Mucosa of descending colon (tissue), 3 donors: ENCODE results near the gene RASGRF2. TPM values are rescaled to one million over a fixed set of nuclear protein-coding genes. Genes with fewer than 3 reads are reported as not detected.

Experiments
- ATAC-seq: fragments of 200-7000 bp; cut with Tn5 transposase; one replicate; pipeline ENCODE4 v1.9.1; 2020; ENCODE audit warnings: mild to moderate bottlenecking, moderate library complexity
- DNase-seq, 3 donors: peaks; one replicate each; pipeline ENCODE4 v3.0.0-alpha.2; 2020
- H3K36me3 ChIP-seq: fragments of 200-600 bp; one replicate; pipeline ENCODE4 v1.8.0; 2021; ENCODE audit warnings: low read depth, mild to moderate bottlenecking
- H3K4me1 ChIP-seq: fragments of 200-600 bp; one replicate; pipeline ENCODE4 v1.8.0; 2021; ENCODE audit warnings: low read depth, mild to moderate bottlenecking
- H3K4me3 ChIP-seq: fragments of 200-600 bp; one replicate; pipeline ENCODE4 v1.8.0; 2021; ENCODE audit warnings: mild to moderate bottlenecking
- H3K9me3 ChIP-seq: fragments of 200-600 bp; one replicate; pipeline ENCODE4 v1.8.0; 2021; ENCODE audit warnings: mild to moderate bottlenecking
- CTCF ChIP-seq: fragments of 200-600 bp; IDR thresholded peaks from one replicate; pipeline ENCODE4 v1.8.0; 2022; ENCODE audit warnings: antibody characterized with exemption, mild to moderate bottlenecking
- intact Hi-C, 2 donors: fragments of 100-400 bp; cut with DNase I in 1 of 2; cut with micrococcal nuclease in 1 of 2; formaldehyde crosslinking; loops; one replicate each; pipeline versions ENCODE4 v1.11.0 to v1.11.1; 2022; cut with DNase I, micrococcal nuclease
- total RNA-seq, 3 donors: library from RNA; stranded (reverse); fragmentation: NEBNext Ultra II Directional in 2 of 3; extraction: Animal tissue kit (Norgen Biotek cat#: 25700) in 2 of 3; gene quantifications; one replicate each; pipeline versions ENCODE4 v1.2.1 to v1.2.4, GENCODE V29; 2021 to 2023
- donor health status: DM: no; HTN: no; CAD: no; lungs with moderate emphysema.
- donor health status: DM: no; HTN: no; CAD: no.
- donor health status: DM: no; HTN: yes; CAD: no.

Gene RASGRF2
- total RNA-seq, 3 donors from 2014 or later, result 2.0 to 8.0 (median 2.9) TPM

GRCh38 chr5:81234299-81234698 lies 274.1 kb downstream of the RASGRF2 start:
- Histone ChIP-seq H3K4me1 (peaks cover 7% of the 10 kb centered on the region), H3K4me3 (no peak overlapping the region), H3K36me3 (no peaks in the 10 kb centered on the region), H3K9me3 (no peaks in the 10 kb centered on the region)
- no peak for DNase-seq
- no peak for ATAC-seq
- TF ChIP-seq CTCF, result no peak
- intact Hi-C loops, result no loop called here

GRCh38 chr5:81234801-81235200 lies 274.6 kb downstream of the RASGRF2 start:
- no peak for DNase-seq
- Histone ChIP-seq H3K36me3 (no peaks in the 10 kb centered on the region), H3K4me1 (peaks cover 7% of the 10 kb centered on the region), H3K9me3 (no peaks in the 10 kb centered on the region), H3K4me3 (no peak overlapping the region)
- TF ChIP-seq CTCF, result no peak
- intact Hi-C loops, result no loop called here
- ATAC-seq, result no peak

- no peak for ATAC-seq
- intact Hi-C loops, result no loop called here
Measured at GRCh38 chr5:81235287-81236072, 275.3 kb downstream of the RASGRF2 start.

GRCh38 chr5:81238460-81238859 lies 278.3 kb downstream of the RASGRF2 start:
- Histone ChIP-seq H3K4me3 (no peak overlapping the region), H3K9me3 (no peaks in the 10 kb centered on the region), H3K36me3 (no peaks in the 10 kb centered on the region), H3K4me1 (peaks cover 2% of the 10 kb centered on the region)
- intact Hi-C loops, result no loop called here
- DNase-seq (no peak), ATAC-seq (no peak)
- TF ChIP-seq CTCF, result no peak

More at GRCh38 chr5:81235287-81236072, 275.3 kb downstream of the RASGRF2 start:
- no peaks in the 10 kb centered on the region for H3K9me3 ChIP-seq
- H3K4me1 ChIP-seq, result peaks cover 7% of the 10 kb centered on the region
- TF ChIP-seq CTCF, result no peak
- no peak overlapping the region for H3K4me3 ChIP-seq
- no peak for DNase-seq
- no peaks in the 10 kb centered on the region for H3K36me3 ChIP-seq

- ATAC-seq (no peak), DNase-seq (no peak)
- TF ChIP-seq CTCF, result no peak
- no peaks in the 10 kb centered on the region for H3K4me1 ChIP-seq
- no peaks in the 10 kb centered on the region for H3K36me3 ChIP-seq
- no peak overlapping the region for H3K4me3 ChIP-seq
- intact Hi-C loops, result no loop called here
- no peaks in the 10 kb centered on the region for H3K9me3 ChIP-seq
Measured at GRCh38 chr5:81239613-81240012, 279.4 kb downstream of the RASGRF2 start.
